ENCODE measurements around the gene PKN1. TPM values are rescaled to one million over a fixed set of nuclear protein-coding genes. Genes with fewer than 3 reads are reported as not detected.
A peak's percentile ranks its signal among the peaks of the same experiment; 100 is the strongest.

PKN1 gene
- polyA plus RNA-seq, 3 donors: 101 to 109 (median 108) TPM

DNA sequence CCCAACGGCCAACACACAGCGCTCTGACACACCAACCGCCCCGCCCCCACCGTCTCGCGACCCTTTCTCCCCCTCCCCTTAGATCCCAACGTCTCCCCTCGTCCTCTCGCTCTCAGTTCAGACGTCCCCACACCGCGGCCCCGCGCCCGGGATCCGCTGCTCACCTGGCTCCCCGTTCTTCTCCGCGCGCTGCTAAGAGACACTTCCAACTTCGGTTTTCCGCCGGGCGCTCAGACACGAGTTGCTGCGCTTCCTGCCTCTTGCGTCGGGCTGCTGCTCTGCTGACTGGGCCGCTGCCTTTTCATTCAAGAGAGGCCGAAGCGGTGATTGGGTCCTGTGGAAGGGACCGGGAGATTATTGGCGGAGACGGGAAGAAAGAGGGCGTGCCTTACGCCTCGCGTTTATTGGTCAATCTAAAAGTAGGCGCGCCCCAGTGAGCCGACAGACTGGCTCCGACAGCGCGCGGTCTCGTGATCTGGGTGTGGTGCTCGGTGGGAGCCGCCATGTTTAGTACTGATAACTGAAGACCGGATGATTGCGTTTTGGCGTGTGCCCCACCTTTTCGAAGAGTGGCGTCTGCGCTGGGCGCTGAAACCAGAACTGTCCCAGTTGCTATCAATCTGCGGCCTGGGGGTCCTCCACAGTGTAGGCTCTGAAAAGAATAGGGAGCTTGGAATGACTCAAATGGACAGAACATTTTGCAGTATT lies 13.8 kb upstream of the PKN1 start, which contains the start of gene DDX39A:
Gene DDX39A (minus strand): TSS at position 236 of the 708 bp plus-strand sequence. CDS start 6,121 bp downstream, outside the sequence.
- DNase-seq: peak; percentile 99

DNA sequence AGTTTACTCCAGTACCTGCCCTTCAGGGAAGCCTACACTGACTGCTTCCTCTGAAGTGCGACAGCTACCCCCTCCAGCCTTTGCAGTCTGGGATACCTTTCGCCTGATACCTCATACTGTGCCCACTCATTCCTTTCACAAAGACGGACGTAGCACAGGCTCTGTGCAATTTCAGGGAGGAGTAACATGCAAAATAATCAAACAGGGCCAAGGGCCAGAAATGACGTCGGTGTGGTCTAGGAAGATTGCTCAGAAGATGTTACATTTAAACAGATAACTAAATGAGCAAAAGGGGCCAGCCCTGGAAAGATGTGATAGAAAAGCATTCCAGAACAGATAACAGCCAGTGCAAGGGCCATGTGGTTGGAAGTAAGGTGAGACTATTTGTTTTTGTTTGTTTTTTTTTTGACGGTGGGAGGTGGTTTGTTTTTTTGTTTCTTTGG lies 7.4 kb upstream of the PKN1 start:
- DNase-seq: no peak

DNA sequence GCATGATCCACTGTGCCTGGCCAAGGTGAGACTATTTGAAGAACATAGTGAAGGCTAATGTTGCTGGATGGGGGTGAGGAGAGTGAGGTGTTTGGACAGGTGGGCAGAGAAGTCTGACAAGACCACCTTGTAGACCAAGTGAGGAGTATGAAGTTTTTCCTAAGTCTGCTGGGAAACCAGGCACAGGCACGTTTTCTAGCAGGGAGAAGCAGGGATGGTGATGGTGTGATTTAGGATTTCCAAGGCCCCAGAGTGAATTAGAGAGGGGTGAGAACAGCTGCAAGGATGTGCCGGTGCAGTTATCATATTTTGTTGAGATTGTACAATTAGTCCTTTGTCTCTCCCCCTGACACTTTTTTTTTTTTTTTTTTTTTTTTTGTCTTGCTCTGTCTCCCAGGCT lies 5.6 kb upstream of the PKN1 start:
- no peak for DNase-seq

DNA sequence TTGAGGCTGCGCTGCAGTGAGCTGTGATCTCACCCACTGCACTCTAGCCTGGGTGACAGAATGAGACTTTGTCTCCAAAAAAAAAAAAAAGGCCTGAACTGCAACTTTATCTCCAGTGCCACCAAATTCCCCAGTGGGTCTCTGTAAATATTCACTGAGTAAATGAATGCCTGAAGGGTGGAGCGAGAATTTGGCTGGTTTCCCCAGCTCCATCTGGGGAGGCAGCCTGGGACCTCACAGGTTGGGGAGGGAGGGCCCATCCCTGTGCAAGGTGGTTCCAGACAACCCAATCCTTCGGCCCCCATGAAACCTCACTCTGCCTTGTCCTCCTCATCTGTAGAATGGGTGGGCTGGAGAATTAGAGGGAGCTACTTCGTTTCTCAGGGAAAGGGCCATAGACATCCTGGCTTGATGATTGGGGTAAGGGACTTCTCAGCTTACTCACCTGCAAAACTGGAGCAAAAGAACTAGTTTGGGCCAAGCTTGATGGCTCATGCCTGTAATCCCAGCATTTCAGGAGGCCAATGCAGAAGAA lies 4.2 kb upstream of the PKN1 start:
- no peak for DNase-seq

DNA sequence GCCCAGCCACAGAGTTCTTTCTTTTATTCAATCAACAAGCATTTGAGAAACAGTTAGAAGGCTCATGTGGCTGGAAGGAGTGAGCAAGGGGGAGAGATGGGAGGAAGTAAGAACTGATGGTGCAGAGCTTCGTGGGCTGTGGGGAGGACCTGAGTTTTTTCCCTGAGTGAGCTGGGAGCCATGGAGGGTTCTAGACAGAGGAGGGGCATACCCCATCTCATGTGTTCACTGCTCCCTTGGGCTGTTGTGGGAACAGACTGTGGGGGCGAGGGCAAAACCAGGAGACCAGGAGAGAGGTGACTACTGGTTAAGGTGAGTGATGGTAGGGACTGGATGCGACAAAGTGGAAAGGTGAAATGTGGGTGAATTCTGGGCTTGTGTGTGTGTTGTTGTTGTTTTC lies 2.4 kb upstream of the PKN1 start:
- DNase-seq: no peak

DNA sequence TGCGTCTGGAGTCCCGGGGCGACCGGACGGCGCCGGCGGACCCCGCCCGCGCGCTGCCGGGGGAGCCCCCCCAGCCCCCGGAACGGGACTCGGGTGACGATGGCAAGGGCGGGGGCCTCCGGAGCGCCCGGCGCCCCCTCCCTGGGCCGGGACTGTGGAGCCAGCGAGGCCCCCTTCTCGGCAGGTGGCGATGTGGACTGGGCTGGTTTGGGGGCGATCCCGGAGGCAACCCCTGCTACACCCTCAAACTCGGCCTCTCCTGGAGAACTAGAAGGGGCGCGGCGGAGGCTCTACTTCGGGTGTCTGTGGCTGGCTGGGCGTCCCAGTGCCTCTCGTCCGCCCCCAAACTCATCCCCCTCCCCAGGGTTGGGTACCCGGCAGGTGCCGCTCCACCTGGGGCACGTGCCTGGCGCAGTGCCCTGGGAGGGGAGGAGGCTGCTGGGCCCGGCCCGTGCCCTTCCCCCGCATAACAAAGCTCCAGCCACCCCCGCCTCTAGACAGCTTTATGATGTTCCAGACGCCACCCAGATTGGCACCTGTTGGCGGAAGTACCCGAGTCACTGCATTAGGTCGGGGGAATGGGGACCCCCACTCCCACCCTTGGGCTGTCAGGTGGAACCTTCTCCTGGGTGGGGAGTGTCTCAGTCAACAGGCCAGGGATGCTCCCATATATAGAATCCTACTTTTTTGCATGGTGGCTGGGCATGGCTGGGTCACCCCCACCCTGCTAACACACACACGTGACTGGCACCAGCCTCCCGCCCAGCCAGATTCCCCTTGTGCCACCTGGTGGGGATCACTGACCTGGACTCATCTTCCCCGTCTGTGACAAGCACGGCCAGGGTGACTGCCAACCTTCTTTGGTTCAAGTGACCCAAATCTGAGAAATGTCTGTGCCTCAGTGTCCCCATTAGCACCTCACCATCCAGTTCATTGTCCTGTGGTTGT lies 722 bp downstream of the PKN1 start:
- no peak for DNase-seq

DNA sequence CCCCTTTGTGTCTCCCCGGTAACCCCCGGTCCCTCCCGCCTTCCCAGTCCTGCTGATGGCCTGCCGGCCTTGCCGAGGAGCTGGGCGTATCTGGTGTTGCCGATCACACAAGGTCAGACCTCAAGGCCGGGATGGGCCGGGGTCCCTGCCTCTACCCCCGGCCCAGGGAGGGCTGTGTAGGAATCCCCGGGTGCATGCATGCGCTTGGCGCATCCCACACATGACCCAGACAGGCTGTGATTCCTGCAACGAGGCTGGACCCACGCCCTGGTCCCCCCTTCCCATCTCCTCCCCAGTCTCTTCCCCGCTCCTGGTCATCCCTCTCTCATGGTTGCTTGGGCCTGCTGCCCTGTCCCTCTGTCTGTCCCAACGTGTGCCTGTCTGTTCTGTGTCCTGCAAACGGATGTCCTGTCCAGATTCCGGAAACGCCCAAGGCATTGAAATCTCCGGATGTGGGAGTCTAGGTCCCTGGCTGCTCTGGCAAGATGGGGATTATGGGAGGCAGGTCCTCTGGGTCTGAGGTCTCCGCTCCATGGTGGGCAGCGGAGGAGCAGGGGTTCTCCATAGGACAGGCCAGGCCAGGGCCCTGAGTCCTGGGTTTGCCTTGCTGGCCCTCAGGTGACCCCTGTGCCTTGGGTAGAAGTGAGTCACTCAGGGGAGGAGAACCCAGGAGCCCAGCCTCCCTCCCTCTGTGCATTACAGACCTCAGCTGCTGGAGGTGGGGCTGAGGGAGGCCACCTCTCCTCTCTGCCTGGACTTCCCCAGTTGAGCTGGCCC lies 1.6 kb downstream of the PKN1 start:
- no peak for DNase-seq

DNA sequence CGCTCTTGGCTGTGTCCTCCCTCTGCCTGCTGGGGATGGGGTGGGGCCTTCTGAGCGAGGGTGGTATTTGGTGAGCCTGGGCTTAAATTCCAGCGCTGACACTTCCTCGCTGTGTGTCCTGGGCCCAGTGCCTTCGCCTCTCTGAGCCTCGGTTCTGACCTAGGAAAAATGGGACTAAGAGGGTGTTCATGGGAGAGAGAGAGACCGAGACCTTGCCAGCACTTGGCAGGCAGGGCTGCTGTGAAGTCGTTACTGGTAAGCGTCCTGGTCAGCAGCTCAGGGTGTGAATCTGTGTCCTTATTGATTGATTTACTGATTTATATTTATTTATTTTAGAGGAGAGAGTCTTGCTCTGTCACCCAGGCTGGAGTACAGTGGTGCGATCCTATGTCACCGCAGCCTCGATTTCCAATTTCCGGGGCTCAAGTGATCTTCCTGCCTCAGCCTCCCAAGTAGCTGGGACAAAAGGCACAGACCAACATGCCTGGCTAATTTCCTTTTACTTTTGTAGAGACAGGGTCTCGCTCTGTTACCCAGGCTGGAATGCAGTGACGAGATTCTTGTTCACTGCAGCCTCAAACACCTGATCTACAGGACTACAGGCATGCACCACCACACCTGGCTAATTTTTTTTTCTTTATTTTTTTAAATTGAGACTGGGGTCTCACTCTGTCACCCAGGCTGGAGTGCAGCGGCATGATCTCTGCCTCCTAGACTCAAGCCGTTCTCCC lies 2.4 kb downstream of the PKN1 start:
- DNase-seq: no peak

DNA sequence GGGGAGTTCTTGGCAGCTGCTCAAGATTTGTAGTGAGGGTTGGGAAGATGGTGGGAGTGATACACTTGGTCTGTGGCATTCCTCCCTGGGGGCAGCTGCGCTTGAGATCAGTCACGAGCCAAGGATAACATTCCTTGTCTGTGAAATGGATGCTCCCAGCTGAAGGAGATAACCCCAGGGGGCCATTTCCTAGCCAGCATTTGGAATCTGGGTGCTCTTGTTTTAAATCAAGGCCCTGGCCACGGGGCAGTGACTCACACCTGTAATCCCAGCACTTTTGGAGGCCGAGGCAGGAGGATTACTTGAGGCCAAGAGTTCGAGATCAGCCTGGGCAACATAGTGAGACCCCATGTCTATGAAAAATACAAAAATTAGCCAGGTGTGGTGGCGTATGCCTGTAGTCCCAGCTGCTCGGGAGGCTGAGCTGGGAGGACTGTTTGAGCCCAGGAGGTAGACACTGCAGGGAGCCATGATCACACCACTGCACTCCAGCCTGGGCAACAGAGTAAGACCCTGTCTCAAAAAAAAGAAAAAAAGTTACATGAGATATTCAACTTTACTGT lies 4.6 kb downstream of the PKN1 start:
- DNase-seq: no peak

DNA sequence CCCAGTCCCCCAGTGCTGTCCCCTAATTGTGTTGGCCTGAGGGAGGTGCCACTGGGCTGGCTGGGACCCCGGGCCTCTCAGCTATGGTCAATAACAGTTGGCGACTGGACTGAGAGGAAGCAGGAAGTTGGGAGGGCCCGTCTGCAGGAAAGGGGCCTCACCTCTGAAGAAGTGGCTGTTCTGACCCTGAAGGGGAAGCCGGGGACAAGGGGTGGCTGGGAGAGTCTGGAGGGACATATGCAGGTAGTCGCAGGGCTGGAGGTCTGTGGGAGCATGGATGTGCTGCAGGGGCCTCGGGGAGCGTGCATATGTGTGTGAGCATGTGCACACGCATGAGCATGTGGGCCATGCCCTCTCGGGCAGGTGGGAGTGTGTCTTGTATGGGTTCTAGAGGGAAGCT lies 5.9 kb downstream of the PKN1 start:
- no peak for DNase-seq

DNA sequence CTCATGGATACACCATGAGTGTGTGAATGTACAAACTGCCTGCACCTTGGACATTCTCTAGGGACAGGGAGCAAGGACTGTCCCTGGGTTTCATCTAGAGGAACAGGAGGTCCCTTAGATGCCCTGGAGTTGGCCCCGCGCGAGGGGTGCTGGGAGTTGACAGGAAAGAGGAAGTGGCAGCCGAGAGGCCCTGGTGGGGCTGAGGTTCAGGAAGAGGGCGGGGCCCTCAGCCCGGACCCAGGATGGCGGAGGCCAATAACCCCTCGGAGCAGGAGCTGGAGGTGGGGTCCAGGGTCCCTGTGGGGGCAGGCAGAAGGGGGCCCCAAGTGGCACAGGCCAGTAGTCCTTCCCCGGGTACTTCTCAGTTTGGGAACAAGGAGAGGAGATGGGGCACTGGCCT lies 6.9 kb downstream of the PKN1 start:
- peak; percentile 8 for DNase-seq

DNA sequence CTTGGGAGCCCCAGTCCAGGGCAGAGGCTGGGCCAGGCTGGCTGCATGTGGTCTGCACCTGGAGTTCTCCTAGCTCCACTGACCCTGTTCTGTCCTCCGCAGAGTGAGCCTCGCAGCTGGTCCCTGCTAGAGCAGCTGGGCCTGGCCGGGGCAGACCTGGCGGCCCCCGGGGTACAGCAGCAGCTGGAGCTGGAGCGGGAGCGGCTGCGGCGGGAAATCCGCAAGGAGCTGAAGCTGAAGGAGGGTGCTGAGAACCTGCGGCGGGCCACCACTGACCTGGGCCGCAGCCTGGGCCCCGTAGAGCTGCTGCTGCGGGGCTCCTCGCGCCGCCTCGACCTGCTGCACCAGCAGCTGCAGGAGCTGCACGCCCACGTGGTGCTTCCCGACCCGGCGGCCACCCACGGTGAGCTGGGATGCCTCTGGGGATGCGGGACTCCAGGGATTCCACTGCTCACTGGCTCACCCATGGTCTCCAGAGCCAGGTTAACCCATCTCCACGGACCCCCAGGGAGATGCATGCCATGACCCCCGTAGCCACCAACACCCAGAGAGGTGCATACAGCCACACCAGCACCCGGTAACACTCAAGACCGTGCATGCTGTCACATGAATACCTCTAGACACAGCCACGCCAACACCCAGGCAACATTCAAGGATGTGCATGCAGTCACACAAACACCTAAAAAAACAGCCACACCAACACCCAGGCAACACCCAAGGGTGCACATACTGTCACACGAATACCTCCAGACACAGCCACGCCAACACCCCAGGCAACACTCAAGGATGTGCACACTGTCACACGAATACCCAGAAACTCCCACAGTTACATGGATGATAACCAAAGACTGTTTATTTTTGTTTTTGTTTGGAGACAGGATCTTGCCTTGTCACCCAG lies 8.2 kb downstream of the PKN1 start:
- no peak for DNase-seq

DNA sequence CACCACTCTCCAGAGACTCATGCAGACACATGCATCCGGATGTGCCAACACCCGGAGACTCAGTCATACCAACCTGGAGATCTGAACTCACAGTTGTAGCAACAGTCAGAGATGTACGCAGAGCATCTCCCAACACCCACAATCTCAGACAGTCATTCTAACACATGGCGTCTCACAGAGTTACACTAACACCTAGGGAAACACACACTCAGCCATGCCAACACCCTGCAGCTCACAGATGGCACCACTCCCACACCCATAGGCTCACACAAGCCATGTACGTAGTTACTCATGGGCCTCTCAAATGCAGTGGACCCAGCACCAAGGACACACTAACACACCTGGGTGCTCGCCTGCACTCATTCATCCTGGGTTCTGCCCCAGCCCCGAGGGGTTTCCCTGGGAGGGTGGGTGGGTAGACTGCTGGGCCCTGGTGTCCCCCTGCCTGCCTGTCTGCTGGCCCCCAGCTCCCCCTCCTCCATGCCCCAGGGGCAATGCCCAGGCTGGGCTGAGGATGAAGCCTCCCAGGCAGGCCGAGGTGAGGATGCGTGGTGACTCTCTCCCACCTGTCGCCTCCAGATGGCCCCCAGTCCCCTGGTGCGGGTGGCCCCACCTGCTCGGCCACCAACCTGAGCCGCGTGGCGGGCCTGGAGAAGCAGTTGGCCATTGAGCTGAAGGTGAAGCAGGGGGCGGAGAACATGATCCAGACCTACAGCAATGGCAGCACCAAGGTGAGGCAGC lies 10.0 kb downstream of the PKN1 start:
- DNase-seq: no peak

DNA sequence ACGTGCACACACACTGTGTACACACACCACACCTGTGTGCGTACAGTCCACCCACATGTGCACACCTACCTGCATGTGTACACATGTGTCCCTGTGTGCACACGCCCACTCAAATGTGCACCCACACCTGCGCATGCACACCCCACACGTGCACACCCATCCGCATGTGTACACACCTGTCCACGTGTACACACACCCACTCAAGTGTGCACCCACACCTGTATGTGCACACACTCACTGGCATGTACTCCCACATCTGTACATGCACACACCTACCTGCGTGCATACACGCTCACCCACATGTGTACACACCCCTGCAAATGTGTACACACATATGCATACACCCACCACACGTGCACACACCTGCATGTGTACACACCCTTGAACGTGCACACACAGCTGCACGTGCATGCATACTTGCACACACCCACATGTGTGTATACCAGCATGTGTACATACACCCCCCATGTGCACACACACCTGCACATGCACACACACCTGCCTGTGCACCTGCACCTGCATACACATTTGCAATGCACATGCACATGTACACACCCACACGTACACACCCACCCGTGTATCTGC lies 10.6 kb downstream of the PKN1 start:
- DNase-seq: no peak

DNA sequence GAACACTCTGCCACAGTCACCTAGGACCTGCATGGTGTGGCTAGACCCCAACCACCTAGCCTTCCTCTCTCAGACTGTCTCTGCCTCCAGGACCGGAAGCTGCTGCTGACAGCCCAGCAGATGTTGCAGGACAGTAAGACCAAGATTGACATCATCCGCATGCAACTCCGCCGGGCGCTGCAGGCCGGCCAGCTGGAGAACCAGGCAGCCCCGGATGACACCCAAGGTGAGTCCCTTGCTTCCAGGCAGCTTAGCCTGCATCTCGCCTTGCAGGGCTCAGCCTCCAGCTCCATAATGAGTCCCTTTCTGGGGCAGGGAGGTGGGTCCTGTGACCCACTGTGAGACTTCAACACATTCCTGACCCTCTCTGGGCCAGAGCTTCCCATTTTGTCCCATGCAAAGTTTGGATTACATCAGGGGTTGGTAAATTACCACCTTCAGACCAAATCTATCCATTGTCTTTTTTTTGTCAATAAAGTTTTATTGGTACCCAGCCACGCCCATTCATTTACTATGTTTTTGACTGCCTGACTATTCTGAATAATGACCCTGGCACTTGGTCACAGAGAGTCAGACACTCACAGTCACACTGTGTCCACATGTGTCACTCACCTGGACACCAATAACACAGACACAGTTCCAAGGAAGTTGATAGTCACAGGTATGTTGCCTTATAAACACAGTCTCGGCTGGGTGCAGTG lies 13.4 kb downstream of the PKN1 start:
- DNase-seq: no peak

DNA sequence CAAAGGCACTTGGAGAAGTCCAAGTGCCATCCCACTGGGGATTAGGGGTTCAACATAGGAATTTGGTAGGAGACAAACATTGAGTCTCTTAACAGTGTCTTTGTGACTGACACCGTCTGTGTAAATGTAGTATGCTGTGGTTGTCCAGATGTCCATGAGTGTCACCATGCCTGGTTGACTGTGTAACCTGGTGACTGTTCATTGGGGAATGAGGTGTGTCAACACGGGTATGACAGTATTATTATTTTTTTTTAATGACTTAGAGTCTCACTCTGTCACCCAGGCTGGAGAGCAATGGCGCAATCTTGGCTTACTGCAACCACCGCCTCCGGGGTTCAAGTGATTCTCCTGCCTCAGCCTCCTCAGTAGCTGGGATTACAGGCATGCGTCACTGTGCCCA lies 16.2 kb downstream of the PKN1 start:
- DNase-seq: no peak

DNA sequence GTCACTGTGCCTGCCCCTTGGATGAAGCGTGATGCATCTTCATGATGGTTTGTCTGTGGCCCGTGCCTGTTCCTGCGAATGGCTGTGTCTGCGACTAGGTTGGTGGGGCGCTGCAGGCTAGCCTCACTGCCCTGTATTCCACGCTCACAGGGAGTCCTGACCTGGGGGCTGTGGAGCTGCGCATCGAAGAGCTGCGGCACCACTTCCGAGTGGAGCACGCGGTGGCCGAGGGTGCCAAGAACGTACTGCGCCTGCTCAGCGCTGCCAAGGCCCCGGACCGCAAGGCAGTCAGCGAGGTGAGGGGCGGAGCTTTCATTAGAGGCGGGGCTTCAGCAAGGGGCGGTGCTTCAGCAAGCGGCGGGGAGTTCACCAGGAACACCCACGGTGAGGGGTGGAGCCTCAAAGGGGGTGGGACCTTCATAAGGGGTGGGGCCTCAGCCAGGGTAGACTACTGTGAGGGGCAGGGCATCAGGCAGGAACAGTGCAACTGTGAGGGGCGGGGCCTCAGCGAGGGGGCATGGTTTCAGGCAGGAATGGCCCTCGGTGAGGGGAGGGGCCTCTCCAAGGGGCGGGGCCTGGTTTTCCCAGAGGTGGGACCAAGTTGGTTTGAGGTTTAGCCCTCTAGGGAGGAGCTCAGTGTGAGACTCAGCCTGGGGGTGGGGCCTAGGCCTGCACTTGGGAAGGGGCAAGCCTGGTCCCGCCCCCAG lies 17.2 kb downstream of the PKN1 start:
- DNase-seq: no peak

All from renal pelvis (tissue), 4 donors.